Activated T-helper 1 cell treated with Interleukin-2 at 50 U/mL for 16 hours (primary cell): Measurements from ENCODE around the gene METAP1.
"Not testable (repeated sequence)": the region's sequence is repeated elsewhere in the genome, so short reads cannot be mapped to it uniquely, and the experiment has no call there.

Experiments used
- DNase-seq: peaks from one replicate; pipeline ENCODE4 v3.0.0-alpha.2; 2020; ENCODE audit warnings: low read depth

The METAP1 gene

DNA sequence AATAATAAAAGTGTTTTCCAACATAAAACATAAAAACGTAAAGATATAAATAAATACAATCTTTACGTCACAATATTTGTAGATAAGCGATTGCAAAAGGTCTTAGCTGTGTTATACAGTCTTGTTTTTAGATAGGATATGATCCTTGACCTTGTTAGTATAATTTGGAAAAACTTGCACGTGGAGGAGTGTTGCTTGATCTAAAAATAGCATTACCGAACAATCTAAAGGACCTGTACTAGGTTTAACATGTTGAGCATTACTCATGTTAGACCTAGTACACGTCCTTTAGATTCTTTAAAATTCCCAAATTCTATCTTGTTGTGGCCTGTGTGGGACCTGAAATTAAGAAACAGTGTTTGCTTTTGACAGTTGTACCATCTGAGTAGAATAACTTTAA is 1.6 kb downstream of the METAP1 start:
- no peak for DNase-seq

DNA sequence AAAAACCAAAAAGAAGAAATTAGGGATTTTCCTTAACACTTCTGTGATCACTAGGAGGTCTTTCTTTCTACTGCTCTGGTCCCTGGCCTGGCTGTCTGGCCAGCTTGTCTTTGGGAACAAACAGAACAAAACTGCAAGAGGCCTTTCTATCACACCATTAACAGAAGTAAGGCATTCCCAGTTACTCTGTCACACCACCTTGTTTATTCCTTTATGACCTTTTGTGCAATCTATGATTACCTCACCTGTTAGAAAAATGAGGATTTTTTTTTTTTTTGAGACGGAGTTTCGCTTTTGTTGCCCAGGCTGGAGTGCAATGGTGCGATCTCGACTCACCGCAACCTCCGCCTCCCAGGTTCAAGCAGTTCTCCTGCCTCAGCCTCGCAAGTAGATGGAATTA is 3.0 kb downstream of the METAP1 start:
- no peak for DNase-seq

DNA sequence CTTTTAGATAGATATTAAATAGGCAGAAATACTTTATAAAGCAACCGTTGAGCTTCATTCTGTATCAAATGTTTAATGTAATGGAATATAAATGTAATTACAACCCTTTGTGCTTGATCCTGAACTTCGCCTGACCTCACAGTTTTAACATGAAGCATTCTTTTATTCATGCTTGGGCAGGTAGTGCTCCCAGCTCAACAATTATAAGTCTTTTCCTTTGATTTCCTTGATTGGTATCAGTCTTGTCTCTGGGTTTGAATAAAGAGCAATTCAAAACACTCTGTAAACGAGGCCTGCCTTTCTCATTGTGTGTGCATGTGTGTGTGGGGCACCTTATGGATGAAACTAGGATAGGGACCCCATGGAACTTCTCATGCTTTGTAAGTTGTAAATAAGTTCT is 6.8 kb downstream of the METAP1 start:
- DNase-seq: no peak

DNA sequence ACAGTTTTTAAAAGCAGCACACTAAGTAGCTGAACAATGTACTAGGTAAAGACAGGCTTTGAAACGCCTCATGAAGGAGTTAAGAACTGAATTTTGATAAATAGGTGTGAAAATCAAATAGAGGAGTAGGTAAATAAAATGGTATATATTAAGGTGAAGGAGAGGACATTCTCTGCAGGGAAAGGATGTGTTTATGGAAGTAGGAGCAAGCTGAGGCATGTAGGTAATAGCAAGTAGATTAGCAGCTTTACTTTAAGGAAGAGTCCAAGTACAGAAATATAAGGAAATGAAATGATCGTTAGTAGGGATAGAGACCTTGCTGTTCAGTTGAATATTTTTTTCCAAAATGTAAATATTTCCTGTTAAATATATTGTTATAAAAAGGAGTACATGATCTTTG is 12.5 kb downstream of the METAP1 start:
- no peak for DNase-seq

DNA sequence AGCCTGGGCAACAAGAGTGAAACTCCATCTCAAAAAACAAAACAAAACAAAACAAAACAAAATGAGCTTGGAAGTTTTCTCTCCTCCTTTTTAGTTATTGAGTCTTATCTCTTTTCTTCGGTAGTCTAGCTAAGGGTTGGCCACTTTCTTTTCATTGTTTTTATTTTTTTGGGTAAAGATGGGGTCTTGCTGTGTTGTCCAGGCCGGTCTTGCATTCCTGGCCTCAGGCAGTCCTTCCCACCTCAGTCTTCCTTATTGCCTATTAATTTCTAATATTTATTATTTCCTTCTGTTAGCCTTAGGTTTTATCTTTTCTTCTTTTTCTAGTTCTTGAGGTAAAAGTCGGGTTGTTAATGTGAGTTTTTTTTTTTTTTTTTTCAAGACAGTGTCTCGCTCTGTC is 16.4 kb downstream of the METAP1 start:
- no peak for DNase-seq

DNA sequence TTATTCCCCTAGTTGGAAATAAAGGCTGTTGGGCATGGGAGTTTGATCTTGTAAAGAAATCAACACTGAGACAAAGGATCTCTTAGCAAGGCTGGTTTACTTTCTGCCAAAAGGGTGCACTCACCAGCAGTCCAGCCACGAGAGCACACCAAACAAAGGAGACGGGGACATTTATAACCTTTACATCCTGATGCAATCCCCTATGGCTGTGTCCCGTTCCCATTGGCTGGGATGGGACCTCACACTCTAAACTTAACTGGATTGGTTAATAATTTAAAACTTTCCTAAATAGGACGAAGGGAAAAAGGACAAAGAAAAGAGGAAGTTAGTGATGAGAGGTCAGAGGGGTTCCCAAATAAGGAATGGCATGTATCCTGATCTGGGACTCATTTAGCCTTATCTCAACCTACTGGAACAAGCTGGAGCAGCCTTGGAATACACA is 17.9 kb downstream of the METAP1 start:
- DNase-seq: no peak

DNA sequence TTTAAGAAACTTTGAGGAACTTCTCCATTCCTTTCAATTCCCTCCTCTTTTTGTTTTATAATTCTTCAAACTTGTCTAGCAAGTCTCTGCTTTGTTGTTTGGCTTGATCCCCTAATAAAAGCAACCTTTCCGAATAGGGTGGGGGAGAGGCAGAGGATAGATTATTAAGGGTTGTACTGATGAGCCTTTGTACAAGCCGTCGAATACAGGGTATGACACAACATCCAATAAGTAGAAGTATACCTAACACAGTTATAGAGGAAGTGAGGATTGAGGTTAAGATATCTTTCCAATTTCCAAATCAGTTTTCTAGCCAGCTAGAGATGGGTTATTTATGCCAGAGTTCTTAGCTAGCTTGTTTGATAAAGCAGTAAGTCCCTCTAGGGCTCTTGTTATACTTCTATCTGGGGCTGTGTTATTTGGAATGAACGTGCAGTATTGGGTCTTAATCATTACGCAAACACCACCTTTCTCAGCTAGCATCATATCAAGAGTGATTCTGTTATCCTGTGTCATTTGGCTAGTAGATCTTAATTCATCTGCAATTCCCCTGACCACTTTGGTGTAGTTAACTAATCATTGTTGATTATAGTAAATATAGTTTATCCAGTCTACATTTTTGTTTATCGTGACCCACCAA is 18.5 kb downstream of the METAP1 start:
- DNase-seq: no peak

DNA sequence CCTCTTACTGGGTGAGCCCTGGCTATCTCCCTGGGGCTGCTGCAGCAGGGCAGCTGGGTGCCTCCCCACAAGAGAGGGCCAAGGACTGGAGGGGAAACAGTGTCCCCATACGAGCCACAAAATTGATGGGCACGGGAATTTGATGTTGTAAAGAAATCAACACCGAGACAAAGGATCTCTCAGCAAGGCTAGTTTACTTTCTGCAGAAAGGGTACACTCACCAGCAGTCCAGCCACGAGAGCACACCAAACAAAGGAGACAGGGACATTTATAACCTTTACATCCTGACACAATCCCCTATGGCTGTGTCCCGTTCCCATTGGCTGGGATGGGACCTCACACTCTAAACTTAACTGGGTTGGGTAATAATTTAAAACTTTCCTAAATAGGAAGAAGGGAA is 25.9 kb downstream of the METAP1 start:
- no peak for DNase-seq

DNA sequence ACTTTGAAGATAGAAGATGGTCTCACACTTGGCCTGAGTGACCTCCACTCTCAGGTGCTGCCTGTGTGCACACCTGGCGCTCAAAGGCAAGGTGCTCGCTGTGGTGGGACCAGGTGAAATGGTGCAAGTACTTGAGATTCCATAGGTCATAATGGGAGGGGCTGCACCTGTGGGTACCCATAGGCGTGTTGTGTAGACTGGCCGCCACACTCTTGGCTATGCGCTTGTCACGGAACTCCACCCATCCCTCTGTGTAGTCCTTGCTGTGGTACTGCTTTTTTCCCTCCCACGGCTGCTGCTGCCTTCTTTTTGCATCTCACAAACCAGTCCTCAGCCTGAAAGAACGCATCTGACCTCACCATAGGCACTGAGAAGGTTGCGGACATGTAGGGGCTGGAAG is 27.0 kb downstream of the METAP1 start:
- no peak for DNase-seq

DNA sequence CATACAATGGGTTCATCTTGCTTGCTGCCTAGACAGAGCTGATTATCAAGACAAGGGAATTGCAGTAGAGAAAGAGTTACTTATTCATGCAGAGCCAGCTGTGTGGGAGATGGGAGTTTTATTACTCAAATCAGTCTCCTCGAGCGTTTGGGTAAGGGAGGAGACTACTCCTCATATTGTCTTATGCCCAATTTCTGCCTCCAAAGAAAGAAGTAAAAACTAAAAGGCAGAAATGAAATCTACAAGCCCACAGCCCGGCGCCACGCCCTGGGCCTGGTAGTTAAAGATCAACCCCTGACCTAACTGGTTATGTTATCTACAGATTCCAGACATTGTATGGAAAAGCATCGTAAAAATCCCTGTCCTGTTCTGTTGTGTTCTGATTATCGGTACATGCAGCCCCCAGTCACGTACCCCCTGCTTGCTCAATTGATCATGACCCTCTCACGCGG is 28.3 kb downstream of the METAP1 start:
- not testable (repeated sequence) for DNase-seq

DNA sequence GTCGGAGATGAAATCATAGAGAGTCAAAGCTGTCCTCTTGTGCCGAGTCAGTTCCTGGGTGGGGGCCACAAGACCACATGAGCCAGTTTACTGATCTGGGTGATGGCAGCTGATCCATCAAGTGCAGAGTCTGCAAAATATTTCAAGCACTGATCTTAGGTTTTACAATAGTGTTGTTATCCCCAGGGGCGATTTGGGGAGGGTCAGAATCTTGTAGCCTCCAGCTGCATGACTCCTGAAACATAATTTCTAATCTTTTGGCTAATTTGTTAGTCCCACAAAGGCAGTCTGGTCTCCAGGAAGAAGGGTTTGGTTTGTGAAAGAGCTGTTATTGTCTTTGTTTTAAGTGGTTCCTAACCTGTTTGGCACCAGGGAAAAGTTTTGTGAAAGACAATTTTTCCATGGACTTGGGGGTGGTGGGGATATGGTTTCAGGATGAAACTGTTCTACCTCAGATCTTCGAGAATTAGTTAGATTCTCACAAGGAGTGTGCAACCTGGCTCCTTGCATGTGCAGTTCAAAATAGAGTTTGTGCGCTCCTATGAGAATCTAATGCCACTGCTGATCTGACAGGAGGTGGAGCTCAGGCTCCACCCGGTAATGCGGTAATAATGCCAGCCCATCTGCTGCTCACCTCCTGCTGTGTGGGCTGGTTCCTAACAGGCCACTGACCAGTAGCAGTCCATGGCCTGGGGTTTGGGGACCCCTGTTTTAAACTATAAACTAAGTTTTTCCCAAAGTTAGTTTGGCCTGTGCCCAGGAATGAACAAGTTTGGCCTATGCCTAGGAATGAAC is 29.2 kb downstream of the METAP1 start:
- no peak for DNase-seq

DNA sequence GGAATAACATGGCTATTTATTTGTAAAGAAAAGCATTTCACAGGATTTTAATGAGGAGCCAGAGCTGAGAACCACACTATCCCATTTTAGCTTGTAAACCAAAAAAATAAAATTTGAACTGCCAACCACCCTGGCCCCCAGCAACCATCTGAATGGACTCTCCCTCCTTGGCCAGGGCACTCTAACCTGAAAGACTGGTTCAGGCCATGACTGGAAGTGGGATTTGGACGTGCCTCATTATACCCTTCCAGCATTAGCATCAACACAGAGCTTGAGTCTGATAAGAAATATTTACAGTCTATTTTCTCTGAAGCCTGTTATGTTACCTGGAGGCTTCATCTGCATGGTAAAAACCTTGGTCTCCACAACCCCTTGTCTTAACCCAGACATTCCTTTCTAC is 30.0 kb downstream of the METAP1 start:
- no peak for DNase-seq

DNA sequence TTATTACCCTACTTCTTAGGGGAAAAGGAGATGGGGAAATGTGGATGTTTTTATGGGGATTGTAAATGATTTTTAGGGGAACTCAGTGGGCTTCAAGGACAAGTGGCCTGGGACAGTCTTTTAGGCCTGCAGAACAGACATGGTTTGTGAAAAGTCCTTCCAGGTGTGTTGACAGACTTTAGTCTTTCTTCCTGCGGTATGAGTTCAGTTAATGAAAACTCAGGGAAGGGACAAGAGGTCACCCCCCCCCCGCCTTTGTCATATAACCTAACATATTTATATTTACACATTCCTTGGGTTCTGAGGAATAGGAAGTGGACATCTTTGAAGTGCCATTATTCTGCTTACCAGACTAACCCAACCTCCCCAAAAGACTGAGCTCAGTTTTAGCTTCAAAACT is 31.8 kb downstream of the METAP1 start:
- no peak for DNase-seq

DNA sequence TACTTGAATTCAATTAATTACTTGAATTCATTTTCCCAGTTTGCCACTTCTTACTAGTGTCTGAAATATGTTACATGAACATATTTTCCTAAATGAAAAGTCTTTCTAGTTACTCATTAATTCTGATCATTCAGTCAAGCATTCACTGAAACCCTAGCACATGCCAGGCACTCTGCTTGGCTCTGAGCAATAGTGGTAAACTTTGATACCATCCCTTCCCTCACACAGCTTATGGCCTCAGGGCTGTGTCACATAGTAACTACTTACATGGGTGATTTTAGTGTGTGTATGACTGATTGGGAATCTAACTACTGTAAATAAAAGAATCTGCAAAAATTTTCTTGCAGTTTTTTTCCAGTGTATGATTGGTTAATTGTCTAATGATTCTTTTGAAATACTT is 32.7 kb downstream of the METAP1 start:
- no peak for DNase-seq

DNA sequence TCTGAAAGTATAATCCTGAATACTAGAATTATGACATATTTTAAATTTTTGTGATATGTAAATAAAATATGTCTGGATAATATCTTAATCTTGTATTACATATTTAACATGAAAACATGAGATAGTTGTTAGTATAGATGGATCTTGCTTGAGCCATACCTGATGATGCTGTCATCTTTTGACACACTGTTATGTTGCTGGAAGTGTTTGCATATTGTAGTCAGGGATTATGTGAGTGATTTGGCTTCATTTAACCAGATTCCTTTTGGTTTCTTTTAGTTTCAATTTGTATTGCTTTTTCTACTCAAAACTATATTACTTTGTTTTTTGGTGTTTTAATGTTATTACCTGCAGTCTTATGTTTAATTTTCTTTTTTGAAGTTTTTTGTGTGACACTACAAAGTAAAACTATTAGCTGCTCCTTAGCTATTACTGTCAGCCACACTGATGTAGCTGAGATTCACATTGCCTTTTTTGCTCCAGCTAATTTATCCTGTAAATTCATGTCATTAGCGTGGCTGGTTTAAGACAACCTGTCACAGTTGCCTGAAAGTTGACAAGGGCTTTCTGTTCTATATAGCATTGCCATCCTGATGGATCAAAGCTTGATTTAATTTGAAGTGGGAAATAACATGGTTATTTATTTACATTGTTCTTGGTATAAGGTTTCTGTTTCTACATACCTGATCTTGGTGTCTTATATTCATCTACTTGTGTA is 33.7 kb downstream of the METAP1 start:
- DNase-seq: no peak

DNA sequence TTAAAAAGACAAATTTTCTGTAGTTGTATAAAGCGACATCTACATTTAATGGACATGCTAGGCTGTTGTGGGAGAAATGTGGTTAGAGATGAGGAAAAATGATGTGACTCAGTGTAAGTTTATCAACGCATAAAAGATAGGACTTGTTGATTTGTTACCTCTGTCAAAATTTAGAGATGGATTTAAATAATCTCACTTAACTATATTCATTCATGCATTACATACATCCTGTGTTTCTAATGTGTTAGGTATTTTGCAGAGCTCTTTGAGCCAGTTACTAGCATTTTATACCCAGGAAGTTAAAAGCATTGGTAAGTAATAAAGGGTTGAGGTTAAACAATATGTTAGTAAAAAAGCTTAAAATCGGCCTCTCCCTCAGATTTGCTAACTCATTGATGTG is 34.3 kb downstream of the METAP1 start:
- DNase-seq: no peak

DNA sequence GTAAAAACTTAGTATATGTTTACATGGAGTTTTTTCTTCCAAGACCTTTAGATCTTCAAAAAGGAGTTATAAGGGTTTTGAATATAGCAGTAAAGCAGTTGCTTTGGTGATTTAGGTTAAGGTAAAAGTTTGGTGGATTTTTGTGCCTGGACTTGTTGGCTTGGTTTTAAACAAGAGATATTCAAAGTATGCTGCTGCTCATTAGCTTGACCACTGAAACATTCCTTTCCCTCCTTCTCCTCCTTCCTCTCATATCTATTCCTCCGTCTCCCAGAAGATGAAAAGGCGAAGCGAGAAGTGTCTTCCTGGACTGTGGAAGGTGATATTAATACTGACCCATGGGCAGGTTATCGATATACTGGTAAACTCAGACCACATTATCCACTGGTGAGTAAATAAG is 38.4 kb downstream of the METAP1 start:
- no peak for DNase-seq

DNA sequence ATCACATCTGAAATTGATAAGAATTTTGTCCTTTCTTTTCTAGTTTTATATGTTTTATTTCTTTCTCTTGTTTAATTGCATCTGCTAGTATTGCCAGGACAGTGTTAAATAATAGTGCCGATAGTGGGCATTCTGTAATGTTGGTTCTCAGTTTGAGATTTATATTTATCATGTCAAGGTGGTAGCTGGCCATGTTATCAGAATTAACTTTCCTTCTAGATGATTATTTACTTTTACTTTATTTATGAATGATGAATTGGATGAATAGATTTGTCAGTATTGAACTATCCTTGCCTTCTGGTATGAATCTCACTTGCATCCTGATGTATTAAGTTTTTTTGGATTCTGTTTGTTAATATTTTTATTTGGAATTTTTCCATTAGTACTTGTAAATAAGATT is 42.7 kb downstream of the METAP1 start:
- DNase-seq: no peak

DNA sequence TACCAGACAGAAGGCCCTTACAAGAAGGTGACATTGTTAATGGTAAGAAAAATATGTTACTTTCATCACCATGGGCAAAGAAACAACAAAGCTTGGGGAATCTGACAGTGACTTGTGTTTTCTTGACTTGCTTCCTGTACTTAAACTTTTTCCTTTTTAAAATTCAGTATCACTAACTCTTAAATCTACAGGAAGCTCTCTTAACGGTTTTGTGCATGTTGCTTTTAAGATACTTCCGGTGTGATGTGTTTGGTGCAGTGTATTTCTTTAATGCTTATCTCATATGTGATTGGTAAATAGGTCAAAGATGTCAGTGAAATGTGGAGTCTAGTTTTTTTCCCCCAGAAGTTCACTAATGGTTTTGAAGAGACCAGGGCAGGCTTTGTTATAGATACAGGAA is 47.8 kb downstream of the METAP1 start:
- DNase-seq: no peak

DNA sequence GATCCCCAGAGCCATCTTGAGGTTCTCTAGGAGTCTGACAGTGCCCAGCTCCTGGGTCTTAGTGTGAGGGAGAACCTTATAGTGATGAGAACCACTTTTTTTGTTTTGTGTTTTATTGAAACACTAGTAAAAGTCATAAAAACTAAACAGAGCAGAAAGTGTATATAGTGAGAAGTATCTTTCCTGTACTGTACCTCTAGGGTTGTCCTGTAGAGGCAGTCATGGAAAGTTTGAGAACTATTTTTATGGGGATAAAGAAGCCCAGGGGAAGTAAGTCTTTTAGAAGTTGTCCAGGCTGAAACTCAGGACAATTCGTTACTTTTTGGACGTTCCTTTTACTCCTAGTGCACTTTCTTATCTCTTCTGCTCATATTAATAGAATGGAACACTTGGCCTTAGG is 52.2 kb downstream of the METAP1 start:
- DNase-seq: no peak

DNA sequence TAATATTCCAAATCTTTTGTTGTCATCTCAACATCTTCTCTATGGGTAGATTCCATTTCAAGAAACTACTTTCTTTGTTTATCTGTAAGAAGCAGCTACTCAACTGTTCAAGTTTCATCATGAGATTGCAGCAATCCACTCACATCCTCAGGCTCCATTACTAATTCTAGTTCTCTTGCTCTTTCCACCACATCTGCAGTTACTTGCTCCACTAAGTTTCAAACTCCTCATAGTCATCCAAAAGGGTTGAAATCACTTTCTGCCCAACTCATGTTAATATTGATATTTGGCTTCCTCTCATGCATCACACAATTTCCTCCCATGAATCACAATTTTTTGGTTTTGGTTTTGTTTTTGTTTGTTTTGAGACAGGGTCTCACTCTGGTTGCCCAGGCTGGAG is 57.4 kb downstream of the METAP1 start:
- DNase-seq: no peak

DNA sequence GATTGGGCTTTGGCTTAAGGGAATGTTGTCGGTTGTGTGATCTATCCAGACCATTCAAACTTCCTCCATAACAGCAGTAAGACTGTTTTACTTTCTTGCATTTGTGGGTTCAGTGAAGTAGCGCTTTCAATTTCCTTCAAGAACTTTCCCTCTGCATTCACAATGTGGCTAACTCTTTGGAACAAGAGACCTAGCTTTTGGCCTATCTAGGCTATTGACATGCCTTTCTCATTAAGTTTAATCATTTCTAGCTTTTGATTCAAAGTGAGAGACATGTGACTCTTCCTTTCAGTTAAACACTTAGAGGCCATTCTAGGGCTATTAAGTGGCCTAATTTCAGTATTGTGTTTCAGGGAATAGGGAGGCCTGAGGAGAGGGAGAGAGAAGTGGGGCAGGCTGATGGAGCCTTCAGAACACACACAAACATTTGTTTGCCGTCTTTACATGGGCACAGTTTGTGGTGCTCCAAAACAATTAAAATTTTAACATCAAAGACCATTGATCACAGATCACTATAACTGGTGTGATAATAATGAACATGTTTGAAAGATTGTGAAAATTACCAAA is 59.0 kb downstream of the METAP1 start:
- no peak for DNase-seq

DNA sequence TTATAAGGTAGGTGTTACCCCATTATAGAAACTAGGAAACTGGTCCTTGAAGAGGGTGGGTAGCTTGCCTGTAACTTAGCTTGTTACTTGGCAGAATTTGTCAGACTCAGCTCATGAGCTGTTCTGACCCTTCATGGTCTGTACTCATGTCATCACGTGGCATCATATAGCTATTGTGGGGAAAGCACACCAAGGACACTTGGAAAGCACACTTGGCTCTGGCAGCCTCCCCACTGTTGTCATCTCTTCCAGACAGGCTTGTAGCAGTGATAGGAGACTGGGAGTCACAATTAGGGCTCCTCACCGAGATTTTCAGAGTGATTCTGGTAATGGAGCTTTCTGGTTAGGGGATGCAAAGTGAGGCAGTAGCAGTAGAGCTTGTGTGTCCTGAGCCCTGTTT is 62.7 kb downstream of the METAP1 start:
- no peak for DNase-seq
